ENCODE results near the gene DNAH1.

DNA sequence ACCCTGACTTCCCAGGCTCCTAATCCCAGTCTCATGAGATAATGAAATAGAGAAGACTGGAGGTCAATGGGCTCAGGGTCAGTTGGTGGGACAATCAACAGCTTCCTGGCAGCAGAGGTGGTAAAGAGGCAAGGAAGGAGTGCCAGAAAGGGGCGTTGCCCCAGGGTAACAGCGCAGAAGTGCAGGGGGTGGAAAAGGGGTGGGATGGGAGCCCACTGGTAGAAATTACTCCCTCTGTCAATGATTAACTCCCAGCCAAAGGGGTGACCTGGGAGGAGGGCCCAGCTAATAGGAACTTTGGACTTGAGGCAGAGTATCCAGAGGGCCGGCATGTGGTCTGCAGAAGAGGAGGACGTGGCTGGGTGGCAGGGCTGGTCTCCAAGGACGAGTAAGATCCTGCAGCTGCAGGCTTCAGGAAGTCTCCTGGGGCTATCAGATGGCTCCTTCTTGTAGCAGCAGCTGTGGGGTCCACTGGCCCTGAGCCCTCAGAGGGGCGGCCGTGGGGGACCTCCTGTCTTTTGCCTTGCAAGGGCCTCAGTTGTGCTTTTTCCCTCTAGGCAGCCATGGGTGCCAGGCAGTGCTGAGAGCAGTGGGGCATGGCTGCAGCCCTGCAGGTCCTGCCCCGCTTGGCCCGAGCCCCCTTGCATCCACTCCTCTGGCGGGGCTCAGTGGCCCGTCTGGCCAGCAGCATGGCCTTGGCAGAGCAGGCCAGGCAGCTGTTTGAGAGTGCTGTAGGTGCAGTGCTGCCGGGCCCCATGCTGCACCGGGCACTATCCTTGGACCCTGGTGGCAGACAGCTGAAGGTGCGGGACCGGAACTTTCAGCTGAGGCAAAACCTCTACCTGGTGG lies 26.1 kb upstream of the DNAH1 start:
- TF ChIP-seq, protein P1, sequence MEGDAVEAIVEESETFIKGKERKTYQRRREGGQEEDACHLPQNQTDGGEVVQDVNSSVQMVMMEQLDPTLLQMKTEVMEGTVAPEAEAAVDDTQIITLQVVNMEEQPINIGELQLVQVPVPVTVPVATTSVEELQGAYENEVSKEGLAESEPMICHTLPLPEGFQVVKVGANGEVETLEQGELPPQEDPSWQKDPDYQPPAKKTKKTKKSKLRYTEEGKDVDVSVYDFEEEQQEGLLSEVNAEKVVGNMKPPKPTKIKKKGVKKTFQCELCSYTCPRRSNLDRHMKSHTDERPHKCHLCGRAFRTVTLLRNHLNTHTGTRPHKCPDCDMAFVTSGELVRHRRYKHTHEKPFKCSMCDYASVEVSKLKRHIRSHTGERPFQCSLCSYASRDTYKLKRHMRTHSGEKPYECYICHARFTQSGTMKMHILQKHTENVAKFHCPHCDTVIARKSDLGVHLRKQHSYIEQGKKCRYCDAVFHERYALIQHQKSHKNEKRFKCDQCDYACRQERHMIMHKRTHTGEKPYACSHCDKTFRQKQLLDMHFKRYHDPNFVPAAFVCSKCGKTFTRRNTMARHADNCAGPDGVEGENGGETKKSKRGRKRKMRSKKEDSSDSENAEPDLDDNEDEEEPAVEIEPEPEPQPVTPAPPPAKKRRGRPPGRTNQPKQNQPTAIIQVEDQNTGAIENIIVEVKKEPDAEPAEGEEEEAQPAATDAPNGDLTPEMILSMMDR (IDR thresholded peaks at IDR 0.05; ENCODE audit: poor library complexity), result no peak
- TF ChIP-seq EZH2phosphoT487 (IDR thresholded peaks at IDR 0.05; ENCODE audit: low read depth, severe bottlenecking, unreplicated experiment) (no peak), EZH2 (IDR thresholded peaks at IDR 0.05; ENCODE audit: borderline replicate concordance) (no peak)

Data from hepatocyte (in vitro differentiated cells).